GM19324 (cell line): Measurements from ENCODE around the gene SYNE2.
"Not testable (repeated sequence)": the region's sequence is repeated elsewhere in the genome, so short reads cannot be mapped to it uniquely, and the experiment has no call there.

ENCODE experiments used
- ATAC-seq: cut with Tn5 transposase; IDR thresholded peaks from one replicate; pipeline ENCODE4 v1.9.1; 2021; ENCODE audit warnings: mild to moderate bottlenecking, moderate library complexity; ENCODE audit not compliant: unreplicated experiment, low FRiP score

Gene SYNE2

DNA sequence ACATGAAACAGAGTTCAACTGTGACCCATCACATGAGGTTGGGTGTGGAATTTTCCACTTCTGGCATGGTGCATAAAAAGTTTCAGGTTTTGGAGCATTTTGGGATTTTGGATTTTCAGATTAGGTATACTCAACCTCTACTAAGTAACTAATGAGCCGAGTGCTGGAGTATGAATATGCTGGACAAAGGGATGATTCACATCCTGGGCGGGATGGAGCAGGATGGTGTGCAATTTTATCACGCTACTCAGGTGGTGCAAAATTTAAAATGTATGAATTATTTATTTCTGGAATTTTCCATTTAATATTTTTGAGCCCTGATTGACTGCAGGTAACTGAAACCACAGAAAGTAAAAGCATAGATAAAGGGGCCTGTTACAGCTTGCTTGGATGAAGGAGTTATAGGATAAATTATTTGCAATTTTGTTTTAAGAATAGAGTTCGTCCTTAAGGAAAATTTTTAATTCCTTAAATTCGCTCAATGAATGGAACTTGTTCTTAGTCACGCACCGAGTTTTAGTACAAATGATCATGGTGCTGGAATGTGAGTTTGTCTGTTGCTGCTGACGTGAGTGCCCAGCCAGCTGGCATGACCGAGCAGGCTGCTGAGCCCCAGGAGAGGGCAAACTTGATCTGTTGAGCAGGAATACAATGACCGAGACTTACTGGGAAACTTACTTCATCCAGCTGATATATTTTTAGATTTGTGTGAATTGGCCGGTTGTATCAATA, 265.0 kb downstream of the SYNE2 start:
- ATAC-seq = no peak

DNA sequence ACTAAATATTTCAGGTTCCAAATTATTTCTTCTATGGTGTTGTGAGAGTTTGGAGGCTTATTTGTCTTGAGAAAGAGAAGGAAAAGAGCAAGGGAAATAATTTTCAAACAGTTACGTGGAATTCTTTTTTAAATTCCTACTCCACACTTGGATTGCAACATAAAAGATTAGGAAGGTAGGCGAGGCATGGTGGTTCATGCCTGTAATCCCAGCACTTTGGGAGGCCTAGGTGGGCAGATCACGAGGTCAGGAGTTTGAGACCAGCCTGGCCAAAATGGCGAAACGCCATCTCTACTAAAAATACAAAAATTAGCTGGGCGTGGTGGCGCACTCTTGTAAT, 265.6 kb downstream of the SYNE2 start:
- ATAC-seq = not testable (repeated sequence)

DNA sequence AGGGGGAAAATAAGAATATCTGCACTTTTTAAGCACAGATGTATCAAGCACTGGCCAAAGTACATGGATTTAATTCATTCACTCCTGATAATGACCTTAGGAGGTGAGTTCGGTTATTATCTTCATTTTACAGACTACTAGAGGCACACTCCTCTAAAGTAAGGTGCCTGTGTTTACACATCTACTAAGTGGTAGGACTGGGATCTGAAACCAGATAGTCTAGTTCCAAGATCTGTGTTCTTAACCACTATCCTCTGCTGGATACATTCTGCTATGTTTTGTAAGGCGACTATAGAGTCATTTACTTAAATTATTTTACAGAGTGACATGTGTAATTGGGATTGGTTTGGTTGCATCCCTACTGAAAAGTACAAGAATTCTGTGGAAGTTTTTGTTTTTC, 266.1 kb downstream of the SYNE2 start:
- ATAC-seq = no peak

DNA sequence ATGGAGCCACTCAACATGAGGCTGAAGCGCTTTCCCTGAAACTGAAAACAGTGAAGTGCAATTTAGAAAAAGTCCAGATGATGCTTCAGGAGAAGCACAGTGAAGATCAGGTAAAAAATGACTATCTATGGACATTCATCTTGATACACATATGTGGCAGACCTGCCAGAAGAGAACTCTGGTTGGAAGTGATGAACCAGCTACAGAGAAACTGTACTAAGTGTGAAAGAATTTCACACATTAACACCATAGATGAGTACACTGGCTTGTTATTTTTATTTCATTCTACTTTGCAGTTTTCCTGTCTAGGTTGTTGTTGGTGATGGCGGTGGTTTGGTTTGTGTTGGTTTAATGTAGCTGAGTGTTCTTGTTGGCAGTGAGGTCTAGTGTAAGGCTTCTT, 266.7 kb downstream of the SYNE2 start:
- ATAC-seq = no peak

DNA sequence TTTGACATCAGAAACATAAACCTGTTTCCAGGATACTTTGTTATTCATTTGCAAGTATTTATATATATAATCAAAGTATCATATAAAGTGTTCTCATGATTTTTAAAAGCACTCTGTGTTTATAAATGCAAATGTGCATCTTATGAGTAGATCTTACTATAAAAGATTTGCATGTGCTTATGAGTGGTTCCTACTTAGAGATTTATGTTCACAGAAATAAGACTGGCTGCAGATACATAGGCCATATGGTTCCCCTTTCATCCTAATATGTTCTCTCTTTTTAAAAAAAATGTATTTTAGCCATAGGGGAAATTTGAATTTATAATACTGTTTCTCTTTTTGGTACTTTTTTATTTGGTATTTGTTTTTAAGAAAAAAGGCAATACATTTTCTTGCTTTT, 267.2 kb downstream of the SYNE2 start:
- ATAC-seq = no peak

DNA sequence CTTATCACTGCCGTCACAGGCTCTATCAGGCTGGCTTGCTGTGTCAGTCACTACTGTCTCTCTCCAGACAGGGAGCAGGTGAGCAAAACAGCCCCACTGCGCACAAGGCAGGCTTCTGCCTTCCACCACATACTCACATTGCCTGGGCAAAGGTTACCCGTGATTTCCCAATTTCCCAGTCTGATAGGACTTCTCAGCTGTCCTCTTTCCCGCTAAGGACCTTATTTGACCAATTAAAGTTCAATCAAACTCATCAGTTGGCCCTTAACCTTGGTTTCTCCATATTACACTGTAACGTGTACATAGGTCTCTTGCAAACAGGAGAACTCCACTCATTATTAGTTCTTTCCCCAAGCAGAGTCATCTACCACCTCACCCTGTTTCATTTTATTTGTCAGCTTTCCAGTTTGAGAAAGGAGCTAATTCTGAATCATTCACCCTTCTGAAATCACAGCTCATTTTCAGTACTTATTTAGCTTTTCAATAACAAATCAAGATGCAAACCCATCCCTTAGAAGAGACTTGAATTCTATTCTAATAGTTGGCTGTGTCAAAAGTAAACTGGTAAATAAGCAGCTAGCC, 270.5 kb downstream of the SYNE2 start:
- ATAC-seq = no peak

DNA sequence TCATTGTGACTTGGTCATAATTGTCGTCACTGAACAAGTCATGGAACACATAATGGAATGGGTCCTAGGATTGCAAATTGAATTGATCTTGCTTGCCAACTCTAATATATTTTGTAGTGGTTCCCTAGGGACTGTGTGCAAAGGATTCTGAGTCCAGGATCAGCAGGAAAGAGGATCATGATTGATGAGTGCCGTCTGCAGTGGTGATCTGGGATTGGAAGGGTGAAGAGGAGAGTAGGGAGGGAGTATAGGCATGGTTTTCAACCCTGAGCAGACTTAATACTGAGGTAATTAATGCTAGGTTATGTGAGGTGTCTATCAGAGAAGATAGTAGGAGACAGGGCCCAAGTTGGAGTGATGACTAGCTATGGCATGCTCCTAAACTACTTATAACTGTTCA, 272.5 kb downstream of the SYNE2 start:
- ATAC-seq = no peak

DNA sequence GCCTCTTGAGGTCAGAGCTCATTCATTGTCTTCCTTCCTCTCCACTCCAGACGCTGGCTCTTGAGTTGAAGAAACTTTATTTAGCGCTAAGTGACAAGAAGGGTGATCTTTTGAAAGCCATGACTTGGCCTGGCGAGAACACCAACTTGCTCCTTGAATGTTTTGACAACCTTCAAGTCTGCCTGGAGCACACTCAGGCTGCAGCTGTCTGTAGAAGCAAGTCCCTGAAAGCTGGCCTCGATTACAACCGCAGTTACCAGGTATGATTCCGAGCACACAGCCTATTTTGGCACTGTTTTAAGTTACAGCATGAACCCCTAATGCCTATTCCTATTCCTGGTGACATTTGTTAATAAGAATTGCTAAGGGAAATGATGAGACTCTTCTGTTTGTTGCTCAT, 273.7 kb downstream of the SYNE2 start:
- no peak for ATAC-seq

DNA sequence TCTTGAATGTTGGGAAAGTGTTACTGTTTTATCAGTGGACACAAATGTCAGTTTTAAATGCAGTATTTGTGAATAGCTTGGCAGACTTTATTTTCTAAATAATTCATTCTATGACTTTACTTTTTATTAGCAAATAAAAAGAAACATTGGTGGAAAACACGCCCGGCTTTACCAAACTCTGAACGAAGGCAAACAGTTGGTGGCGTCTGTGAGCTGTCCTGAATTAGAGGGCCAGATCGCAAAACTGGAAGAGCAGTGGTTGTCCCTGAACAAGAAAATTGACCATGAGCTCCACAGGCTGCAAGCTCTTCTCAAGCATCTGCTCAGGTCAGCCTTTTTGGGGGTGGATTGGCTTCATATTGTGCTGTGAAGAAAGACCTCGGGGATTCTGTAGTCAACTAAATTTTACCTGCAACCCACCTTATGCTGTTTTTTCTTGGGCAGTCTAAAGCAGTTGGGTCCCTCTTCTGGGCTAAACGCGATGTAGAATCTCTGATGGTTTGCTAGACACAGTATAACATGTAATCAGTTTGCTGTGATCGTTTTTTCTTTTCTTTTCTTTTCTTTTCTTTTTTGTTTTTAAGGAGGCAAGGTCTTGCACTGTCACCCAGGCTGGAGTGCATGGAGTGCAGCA, 285.0 kb downstream of the SYNE2 start:
- no peak for ATAC-seq

DNA sequence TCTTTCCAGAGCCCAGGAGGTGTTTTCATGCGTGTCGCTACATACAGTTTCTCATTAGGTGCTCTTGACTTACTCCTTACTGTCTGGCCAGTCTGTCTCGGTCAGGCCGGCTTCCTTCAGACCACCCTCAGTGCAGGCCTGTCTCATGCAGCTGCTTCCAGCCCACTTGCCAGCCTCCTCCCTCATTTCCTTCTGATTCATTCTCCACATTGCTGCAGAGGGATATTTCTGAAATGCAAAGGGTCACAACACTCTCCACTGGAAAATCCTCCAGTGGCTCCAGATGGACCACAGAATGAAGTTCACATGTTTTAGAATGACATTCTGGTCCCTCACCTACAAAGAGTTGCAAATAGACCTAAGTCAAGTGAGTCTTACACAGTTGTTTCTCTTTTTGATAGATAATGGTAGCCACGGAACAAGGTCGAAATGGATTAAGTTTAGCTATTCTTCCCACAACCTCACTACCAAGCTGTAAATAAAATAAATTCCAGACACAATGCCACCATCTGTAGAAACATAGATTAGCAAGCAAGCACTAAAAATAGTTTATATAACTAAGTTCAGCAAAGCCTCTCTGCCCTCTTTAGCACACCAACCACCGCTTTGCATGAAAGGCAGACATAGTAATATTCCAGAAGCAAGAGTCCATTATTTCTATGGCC, 294.5 kb downstream of the SYNE2 start:
- no peak for ATAC-seq

DNA sequence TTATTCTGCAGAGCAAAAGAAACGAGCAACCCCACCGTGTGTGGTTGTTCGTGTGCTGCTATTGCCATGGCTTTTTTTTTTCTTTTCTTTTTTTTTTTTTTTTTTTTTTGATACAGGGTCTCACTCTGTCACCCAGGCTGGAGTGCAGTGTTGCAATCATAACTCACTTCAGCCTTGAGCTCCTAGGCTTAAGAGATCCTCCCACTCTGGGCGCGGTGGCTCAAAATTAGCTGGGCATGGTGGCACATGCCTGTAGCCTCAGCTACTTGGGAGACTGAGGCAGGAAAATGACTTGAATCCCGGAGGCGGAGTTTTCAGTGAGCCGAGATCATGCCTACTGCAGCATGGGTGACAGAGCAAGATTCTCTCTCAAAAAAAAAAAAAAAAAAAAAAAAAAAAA, 297.1 kb downstream of the SYNE2 start:
- ATAC-seq = no peak

DNA sequence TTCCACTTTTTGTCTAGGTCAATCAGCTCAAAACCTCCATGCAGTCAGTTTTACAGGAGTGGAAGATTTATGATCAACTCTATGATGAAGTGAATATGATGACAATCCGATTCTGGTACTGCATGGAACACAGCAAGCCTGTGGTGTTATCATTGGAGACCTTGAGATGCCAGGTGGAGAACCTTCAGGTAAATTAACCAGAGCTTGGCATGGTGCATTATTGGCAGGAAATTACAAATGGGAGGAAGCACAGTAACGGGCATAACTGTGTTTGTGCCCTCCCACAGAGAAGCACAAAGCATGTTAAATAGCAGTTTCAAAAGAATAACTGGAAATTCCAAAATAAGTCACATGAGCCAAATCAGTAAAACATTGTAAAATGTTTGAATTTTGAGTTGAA, 305.8 kb downstream of the SYNE2 start:
- ATAC-seq = no peak

DNA sequence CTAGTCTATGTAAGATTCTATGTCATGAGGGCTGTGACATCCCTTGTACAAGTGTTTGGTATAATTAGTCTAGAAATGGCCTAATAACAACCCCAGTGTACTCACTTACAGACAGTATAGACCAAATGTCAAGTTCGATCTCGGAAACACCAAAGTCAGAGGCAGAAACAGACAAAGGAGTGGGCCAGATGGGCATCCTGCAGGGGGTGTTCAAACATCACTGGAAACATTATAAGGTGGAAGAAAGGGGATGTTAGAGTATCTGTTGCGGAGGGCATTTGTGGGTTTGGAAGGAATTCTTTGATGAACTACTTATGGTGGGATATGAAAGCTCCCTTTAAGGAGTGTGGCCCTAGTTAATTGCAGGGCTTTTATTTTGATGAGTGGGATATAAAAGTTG, 306.8 kb downstream of the SYNE2 start:
- ATAC-seq = no peak

DNA sequence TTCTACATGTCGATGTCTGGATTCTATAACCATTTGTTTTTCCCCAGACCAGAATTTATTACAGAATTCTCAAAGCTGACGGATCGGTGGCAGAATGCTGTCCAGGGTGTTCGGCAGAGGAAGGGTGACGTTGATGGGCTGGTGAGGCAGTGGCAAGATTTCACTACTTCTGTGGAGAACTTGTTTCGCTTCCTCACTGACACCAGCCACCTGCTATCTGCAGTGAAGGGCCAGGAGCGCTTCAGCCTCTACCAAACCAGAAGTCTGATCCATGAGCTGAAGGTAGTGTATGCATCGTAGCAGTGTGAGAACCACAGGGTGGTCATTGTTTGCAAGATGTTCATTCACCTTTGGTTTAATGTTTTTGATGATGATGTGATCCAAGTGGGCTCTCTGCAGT, 317.4 kb downstream of the SYNE2 start:
- ATAC-seq = no peak

DNA sequence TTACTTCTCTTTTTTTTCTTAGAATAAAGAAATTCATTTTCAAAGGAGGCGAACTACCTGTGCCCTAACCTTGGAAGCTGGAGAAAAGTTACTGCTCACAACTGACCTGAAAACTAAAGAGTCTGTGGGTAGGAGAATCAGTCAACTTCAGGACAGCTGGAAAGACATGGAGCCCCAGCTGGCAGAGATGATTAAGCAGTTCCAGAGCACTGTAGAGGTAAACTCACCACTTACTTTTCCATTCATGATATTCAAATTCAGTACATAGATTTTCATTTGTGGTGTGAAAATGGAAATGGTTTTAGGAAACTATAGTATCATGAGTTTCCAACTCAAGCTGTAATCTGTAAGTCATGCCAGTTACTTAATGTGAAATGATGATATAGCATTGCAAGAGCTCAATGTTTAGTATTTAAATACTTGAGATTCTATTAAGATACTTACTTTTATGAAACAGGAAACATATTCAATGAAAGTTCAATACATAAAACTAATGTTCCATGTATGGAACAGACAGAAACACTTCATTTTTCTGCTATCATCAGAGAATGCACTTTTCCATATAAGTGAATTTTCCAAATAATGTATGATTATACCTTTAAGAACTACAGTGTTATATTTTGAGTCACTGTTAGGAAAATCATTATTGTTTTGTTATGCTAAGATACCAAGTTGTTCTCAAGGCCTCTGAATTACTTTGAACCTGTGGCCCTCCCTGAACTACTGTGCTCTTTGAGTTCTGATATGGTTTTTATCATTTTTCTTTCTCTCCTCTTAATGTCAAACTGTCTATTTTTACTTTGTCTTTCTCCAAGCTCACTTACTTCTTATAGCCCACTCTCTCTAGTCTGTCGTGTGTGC, 322.3 kb downstream of the SYNE2 start:
- no peak for ATAC-seq

DNA sequence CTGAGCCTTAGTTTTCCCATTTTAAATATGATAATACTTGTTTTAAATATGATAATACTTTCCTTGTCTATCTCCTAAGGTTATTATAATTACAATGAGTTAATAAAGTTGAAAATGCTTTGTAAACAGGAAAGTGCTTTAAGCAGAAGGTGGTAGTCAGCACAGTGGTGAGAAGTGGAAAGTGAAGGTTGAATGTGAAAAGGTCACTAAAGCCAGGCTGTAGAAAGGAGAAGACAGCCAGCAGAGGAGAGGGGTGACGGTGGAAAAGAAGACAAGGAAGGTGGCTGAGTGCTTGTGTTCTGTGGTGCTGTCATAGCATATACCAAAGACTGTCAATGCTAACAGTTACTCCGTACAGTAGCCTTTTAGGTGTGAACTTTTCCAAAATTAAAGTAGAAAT, 323.5 kb downstream of the SYNE2 start:
- ATAC-seq = no peak

DNA sequence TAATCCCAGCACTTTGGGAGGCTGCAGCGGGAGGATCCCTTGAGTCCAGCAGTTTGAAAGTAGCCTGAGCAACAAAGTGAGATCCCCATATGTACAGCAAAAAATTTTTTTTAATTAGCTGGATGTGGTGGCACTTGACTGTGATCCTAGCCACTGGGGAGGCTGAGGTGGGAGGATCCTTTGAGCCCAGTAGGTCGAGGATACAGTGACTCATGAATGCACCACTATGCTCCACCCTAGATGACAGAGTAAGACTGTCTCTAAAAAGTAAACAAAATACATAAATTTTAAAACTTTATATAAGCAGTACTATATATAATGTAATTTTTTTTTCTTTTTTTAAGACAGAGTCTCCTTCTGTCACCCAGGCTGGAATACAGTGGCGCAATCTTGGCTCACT, 326.0 kb downstream of the SYNE2 start:
- ATAC-seq = no peak

DNA sequence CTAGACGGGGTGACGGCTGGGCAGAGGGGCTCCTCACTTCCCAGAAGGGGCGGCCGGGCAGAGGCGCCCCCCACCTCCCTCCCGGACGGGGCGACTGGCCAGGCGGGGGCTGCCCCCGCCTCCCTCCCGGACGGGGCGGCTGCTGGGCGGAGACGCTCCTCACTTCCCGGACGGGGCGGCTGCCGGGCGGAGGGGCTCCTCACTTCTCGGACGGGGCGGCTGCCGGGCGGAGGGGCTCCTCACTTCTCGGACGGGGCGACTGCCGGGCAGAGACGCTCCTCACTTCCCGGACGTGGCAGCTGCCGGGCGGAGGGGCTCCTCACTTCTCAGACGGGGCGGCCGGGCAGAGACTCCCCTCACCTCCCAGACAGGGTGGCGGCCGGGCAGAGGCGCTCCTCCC, 330.1 kb downstream of the SYNE2 start:
- not testable (repeated sequence) for ATAC-seq

DNA sequence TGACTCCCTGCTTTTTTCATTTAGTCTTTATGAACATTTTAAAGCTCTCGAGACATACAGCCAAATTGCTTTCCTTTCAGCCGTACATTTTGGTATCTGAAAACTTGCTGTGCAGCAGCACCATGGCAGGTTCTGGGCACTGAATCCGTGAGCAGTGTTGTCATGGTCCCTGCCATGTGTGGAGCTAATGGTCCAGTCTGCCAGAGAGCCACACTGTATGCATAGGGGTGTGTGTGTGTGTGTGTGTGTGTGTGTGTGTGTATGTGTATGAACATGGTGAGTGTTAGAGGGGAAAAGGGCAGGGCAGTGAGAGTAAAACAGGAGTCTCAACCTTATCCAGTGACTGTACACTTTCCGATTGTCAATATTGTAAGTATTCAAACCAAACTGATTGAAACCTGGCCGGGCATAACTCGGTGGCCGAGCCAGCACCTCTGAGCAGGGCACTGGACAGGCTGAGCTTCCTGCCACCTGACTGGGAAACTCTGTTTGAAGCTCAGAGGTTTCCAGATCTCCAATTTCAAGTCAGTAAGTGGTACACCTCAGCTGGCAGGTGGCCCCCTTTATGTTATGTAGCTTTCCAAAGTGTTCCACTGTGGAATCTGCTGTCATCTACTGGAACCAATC, 331.4 kb downstream of the SYNE2 start:
- ATAC-seq = no peak

DNA sequence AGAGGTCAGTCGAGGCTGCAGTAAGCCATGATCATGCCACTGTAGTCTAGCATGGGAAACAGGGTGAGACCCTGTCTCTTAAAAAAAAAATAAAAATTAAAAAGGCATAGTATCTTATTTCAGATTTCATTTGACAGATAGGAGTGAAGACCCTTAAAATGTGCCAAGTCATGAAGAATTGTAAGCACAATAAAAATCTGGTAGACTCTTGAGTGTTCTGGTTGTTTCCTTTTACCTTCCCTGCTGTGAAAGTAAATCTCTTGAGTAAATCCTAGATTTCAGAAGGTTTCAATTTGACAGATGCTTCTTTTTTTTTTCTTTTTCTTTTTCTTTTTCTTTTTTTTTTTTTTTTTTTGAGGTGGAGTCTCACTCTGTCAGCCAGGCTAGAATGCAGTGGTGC, 332.4 kb downstream of the SYNE2 start:
- ATAC-seq = no peak
